Activated CD4-positive, alpha-beta T cell treated with anti-CD3 and anti-CD28 coated beads, Interleukin-2, Interleukin-6, amounts not matched to agents 100 ng/mL and 50 ng/mL, durations not matched to agents 16 hours and 8 hours (primary cell): Measurements from ENCODE around the gene EXOC3L1.
A peak's percentile ranks its signal among the peaks of the same experiment; 100 is the strongest.

ENCODE experiments used
- DNase-seq: peaks from one replicate; pipeline ENCODE4 v3.0.0-alpha.2; 2020

The EXOC3L1 gene

DNA sequence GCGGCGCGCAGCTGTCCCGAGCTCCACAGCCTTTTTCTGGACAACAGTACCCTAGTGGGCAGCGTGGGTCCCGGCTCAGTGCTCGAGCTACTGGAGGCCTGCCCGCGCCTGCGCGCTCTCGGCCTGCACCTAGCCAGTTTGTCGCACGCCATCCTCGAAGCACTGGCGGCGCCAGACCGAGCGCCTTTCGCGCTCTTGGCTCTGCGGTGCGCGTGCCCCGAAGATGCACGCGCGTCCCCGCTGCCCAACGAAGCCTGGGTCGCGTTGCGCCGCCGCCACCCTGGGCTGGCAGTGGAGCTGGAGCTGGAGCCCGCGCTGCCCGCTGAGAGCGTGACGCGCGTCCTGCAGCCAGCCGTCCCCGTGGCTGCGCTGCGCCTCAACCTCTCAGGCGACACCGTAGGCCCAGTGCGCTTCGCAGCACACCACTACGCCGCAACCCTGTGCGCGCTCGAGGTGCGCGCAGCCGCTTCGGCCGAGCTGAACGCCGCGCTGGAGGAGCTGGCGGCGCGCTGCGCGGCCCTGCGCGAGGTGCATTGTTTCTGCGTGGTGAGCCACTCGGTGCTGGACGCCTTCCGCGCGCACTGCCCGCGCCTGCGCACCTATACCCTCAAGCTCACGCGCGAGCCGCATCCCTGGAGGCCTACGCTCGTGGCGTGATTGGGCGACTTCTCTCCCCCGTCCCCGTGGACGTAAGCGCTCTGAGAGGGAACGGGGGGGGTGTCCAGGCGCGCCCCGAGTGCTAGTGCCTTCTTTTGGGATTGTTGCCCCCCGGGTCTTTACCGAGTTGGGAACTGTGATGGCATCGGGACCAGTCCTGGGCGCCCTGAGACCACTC, 26.6 kb downstream of the EXOC3L1 start:
- DNase-seq: peak; percentile 76

DNA sequence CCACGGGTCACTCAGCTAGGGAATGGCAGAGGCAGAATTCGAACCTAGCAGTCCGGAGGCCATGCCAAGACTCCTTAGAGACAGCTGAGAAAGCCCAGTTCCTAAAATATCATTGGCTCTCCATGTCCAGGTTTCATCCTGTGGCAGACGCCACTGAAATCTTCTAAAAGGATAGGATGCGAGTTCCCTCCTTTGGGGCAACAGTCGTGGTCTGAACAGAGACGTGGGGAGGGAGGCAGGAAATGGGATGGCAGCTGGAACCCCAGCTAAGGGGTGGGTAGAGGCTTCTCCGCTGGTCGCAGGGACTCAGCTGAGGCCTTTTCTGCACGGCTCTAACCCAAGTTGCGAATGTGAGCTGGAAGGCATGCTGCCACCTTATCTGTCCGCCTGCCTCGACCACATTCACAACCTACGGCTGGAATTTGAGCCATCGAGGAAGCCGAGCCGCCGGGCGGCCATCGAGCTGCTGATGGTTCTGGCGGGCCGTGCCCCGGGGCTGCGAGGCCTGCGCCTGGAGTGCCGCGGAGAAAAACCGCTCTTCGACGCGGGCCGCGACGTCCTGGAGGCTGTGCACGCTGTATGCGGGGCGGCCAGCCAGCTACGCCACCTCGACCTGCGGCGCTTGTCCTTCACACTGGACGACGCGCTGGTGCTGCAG, 27.3 kb downstream of the EXOC3L1 start:
- no peak for DNase-seq

DNA sequence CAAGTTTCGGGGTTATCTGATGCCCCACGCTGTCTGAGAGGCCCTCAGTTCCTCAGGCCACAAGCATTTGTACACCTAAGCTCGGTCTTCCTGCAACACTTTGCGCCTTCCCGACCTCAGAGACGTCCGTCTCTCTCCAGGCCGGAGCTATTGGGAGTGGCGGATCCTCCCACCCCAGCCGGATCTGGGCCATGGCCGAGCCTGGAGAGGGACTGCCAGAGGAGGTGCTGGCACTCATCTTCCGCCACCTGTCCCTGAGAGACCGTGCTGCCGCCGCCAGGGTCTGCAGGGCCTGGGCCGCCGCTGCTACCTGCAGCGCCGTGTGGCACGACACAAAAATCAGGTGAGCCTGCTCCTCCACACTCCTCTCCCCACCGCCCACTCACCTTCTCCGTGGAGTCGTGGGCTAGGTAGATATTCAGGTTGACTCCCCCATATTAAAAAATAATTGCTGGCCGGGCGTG, 28.3 kb downstream of the EXOC3L1 start:
- DNase-seq: no peak

DNA sequence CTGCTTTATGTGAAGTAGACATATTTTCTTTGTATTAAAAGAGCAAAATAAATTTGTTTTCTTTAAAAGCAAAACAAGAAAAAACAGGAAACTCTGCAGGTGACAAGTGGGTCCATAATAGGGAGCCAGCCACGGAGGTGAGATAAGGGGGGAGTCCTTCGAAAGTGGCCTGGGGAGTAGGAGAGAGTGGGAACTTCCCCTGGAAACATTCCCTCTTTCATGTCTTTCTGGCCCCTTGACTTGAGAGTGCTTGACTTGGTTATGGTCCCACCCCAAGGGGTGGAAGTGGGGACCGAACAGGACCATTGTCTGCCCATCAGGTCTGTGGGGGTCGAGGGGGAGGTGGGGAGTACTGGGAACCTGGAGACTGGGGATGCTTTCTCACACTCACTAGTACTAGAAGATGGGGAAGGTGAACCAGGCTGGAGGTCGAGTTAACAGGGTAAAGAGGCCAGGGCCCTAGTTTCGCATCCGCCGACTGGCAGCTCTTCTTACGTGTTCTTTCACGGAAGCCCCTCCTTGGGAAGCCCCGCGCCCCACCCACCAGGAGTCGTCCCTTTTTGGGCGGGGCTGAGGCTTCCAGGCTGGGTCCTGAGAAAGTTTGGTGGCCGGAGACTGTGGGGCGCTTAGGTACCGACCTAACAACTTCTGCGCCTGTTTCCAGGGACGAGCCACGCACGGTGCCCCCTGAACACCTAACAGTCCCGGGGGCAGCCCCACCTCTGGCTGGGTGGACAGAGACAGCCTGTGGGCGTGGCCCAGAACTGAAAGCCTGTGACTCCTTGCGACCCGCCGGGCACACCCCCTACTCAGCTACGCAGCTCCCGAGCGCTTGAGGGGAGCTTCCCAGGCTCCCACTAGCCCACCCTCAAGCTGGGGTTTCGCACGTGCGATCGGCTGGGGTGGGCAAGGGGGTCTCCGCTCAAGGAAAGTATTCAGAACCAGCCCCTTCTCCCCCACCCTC, 31.0 kb downstream of the EXOC3L1 start:
- DNase-seq: peak; percentile 92

DNA sequence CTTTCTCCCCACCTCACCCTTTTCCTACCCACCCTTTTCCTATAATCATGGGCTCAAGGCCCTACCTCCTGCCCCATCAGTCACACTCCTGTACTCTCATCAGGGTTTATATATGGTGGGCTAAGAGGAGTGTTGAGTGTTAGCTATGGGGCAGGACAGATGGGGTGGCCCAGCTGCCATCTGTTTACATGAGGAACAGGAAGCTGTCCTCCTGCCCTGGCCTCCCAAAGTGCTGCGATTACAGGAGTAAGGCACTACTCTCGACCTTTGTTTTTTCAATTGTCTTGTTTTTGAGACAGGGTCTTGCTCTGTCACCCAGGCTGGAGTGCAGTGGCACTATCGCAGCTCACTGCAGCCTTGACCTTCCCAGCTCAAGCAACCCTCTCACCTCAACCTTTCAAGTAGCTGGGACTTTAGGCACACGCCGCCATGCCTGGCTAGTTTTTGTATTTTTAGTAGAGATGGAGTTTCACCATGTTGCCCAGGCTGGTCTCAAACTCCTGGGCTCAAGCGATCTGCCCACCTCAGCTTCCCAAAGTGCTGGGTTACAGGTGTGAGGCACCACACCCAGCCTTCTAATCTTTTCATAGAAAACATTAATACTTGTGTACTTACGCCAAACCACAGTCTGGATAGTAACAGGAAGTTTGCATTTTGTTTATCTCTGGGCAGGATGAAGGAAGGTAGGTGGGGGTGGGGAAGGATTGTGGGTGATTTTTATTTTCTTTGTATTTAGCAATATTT, 31.9 kb downstream of the EXOC3L1 start:
- no peak for DNase-seq

DNA sequence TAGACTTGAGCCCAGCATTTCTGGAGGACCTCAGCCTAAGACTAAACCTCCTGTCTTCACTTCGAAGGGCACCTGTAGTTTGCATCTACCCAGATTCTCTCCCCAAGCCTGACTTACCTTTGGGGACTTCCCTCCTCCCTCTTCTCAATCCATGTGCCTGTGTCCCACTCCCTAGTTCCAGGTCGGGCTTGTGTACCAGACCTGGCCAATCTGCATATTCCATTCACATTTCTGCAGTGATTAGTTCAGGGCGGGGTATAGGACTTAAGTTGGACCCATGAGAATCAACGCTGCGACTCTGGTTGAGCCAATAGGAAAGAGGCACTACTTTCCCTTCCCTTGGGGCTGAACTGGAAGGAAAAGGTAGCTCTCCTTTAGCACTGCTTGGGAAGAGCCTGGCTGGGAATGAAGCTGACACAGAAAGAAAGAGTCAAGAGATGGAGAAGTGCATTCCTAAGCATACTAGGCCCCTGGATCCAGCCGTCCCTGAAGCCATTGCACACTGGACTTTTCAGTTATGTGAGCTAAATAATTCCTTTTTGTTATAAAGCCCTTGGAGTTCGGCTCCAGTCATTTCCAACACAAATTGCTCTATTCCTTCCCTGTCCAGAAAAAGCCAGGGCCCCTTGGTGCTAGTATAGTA, 32.7 kb downstream of the EXOC3L1 start:
- DNase-seq: no peak

DNA sequence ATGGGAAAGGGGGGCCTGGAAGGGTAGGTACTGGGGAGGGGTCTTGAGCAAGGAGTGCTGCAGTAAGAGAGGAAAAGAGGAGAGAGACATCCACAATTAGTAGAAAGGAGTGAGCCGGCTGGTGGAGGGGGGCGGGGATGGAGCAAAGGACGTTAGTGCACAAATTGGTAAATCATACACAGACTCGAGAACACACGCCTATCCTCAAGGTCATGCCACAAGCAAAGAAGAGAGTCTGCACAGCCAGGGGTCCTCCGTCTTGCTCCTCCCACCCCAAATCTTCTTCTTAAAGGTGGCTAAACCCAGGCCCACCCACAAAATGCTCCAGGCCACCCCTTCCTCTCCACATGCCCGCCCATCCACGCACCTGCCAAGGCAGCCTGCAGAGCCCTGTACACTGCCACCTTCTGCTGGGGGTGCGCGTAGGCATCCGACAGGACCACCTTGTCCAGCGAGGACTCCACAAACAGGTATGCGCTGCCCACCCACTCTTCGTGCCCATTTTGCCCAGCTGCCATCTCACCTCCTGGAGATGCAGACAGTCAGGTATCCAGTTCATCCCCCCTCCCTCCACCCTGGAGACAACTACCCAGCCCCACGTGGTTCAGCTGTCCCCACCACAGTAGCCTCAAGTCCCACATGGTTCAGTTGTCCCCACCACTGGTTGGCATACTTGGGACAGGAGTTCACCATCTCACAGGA, 33.6 kb downstream of the EXOC3L1 start:
- no peak for DNase-seq

DNA sequence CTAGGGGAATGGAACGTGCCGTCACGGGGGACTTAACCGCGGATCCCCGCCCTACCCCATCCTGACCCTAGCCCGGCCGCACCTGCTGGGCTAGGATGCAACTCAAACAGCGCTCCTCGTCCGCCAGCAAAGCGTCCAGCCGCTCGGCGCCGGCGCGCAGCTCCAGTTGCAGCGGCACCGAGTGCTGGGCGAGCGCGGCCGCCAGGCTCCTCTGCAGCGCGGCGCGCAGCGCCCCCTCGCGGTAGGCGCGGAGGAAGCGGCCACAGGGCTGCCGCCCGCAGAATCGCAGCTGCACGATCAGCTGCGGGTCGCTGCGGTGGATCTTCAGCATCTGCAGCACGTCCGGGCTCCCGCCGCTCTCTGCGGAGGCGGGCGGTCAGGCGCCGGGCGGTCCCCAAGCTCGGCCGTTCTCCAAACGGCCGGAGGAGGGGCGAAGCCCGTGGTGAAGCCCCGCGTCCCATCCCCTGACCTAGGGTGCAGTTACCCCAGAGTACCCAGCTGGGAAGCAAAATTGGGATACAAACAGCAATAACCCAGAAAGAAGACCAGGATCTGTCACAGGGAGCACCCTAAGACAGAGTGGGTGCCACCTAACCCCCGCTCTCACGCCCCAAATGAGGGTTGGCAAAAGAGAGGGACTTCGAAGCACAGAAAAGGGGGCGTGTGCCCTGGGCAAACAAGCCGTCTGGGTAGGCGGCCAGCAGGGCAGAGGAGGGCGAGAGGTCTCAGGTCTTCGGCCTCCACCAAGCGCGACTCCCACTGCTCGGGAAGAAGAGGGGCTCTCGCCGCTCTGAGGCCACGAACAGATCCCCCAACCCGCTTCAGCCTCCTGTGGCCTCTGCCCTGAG, 34.4 kb downstream of the EXOC3L1 start:
- DNase-seq: peak; percentile 89

DNA sequence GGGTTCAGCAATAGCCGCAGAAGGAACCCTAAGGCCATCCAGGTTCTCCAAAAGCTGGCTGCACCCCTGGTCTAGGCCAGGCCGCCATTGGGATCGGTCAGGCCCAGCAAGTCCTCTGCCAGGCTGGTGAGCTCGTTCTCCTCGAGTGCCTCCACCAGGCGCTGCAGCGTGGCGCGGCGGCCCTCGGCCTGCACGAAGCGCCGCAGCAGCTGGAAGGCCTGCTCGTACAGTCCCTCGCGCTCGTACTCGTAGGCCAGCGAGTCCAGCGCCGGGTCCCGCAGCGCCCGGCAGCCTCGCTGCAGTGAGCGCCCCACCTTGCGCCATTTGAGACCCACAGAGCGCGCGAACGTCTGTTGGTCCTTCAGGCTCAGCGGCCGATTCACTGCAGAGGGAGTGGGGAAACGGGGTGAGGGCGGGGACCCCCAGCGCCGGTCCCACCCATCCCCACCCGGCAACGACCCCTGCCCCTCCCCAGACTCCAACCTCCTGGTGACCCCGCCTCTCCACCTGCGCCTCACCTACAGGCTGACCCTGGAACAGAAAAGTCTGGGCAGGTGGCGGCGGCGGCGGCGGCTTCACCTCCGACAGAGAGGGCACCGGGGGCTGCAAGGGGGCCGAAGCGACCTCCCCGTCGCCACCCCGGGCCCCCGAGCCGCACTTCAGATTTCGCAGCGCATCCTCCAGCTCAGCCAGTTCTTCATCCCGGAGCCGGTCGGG, 35.2 kb downstream of the EXOC3L1 start:
- no peak for DNase-seq

DNA sequence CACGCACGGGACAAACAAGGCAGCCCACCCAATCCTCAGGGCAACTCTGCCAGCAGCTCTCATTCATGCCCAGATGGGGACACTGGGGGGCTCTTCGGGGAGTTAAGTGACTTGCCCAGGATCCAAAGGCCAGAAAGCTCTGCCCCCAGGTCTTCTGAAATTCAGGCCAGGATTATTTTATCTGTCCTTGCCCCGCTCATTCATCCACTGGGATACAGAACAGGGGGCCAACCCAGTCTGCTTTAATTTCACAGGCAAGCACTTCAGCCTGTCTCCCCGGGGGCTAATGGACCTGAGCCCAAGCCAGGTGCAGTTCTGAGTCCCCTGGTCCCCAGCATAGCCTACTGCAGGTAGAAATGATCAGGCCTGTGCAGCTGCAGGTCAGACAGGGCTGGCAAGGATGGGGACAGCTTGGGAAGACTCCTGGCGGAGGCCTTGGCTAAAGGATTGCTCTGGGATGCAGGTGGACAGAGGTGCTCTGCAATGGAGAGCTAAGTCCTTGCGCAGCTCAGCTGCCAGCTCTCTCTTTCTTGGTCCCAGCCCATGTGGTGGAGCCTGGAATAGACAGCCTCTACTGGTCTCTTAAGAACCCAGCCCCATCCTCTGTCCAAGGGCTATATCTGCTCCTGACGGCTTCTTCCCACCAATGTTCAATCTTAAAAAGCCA, 38.4 kb downstream of the EXOC3L1 start:
- DNase-seq: no peak

DNA sequence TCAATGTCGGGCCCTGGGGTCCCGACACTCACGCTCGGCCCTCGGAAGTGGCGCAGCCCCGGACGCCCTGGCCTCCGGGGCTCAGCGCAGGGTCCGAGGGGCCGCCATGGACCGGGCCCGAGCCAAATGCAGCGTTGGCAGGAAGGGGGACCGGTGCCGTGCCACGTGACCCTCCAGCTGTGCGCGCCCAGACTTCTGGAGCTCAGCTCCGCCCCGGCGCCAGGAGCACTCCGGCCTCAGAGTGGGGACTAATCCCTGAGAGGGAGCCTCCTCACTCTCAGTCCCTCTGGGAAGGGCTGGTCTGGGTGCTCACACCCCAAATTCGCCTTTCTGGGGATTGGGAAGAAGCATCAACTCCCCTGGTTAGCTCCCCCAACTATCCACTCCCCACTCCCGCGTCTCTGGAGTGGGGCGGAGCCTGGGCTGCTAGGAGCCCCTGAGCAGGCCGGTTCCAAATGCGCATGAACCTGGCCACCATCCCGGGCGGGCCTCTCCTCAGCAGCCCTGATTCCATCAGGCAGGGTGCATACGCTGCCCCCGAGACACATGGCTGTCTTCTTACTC, 39.0 kb downstream of the EXOC3L1 start, which contains the start of gene B3GNT9:
B3GNT9 (minus strand) TSS at position 166 of the 564 bp plus-strand sequence. CDS start 513 bp downstream, outside the sequence.
- DNase-seq: peak; percentile 54

DNA sequence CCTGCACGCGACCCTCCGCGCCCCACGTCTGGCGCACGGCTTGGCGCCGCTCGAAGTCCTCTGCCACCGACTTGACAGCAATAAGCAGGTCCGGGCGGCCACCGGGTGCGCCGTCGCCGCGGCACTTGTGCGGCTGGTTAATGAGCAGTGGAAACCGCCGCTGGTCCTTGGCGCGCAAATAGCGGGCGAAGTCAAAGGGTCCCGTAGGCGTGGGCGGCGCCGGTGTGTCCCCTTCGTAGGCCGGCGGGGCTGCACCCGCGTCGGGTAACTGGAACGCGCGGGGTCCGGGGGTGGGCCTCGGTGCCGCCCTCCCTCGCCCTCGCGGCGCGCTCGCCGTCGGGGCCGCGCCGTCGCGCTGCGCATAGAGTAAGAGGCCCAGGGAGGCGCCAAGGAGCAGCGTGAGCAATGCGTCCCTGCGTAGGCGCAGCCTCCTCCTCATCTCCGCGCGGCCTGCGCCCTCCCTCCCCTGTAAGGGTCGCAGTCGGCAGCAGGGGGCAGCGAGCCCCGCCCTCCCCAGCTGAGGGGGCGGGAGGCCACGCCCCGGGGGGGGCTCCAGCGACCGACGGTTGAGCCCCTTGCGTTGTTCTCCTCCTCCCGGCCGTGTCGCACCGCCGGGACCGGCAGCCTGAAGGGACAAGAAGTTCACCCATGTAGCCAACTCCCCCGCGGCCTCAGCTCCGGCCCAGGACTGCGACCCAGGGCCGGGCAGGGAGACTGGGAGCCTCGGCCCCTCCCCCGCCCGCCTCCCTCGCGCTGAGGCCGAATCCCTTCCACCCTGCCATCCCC, 39.7 kb downstream of the EXOC3L1 start:
- peak; percentile 57 for DNase-seq

DNA sequence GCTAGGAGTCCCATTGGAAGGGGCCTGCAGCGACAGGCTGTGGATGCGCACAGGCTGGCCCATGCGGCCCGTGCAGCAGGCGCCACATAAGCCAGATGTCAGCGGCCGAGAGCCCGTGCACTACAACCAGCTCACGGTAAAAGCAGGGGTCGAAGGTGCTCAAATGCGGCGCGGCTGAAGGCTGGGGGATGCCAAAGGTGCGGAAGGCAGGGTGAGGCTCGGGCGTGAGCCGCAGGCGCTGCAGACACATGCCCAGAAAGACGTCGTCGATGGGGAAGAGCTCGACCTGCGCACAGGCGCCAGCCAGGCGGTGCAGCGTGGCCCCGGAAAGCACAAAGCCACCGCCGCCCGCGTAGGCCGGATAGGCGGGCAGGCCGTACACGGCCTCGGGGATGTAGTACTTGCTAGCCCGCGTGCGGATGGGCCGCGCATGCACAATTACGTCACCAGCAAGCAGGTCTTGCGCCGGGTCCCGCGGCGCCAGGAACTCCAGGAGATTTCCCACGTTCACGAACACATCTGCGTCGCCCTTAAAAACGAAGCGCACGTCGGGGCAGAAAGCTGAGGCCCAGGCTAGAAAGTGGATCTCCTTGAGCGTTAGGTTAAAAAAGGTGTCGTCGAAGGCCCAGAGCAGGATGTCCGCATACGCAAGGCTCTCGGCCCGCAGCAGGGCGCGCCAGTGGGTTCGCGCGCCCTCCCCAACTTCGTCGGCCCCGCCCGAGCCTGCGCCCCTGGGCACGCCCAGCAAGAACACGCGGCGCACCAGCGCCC, 40.5 kb downstream of the EXOC3L1 start:
- no peak for DNase-seq

DNA sequence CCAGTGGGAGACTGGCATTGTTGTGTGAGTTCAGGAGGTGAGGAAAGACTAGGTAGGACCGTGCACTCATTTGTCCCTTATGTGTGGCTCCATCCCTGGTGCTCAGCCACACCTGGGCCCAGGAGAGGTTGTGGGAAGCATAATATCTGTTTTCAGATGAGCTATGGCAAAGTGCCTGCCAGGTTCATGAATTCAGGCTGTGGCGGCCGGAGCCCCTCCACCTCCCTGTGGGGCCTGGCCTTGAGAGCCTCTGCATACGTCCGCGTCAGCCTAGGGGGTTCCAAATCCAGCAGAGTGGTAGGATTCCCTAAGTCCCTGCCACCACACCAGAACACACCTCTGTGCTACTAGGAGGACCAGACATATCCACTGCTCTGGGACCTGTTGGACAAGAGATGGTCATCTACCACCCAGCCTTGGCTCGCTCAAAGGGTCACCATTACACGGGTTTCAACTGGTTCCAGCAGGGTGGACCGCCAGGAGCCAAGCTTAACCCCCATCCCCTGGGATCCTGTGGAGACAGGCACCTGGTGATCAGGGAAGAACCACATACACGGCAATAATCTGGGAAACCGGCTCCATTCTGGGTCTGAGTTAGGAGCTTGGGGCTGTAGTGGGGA, 41.2 kb downstream of the EXOC3L1 start:
- no peak for DNase-seq

DNA sequence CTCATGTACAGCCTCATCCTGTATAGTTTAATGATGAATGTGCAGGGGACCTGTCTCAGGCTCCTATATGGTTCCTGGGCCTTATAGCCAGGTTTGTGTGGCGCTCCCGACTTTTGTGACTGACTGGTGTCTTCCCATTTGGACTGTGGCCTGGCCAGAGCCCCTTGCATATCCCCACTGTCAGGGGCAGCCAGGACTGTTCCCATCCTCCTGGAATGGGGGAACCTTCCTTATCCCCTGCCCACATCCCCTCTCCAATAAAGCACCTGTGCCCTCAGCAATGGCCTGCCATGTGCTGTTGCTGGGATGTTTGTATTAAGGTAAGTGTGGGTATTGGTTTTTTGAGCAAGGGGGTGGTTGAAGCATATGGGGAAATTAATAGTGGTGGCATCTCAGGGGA, 41.7 kb downstream of the EXOC3L1 start:
- no peak for DNase-seq

DNA sequence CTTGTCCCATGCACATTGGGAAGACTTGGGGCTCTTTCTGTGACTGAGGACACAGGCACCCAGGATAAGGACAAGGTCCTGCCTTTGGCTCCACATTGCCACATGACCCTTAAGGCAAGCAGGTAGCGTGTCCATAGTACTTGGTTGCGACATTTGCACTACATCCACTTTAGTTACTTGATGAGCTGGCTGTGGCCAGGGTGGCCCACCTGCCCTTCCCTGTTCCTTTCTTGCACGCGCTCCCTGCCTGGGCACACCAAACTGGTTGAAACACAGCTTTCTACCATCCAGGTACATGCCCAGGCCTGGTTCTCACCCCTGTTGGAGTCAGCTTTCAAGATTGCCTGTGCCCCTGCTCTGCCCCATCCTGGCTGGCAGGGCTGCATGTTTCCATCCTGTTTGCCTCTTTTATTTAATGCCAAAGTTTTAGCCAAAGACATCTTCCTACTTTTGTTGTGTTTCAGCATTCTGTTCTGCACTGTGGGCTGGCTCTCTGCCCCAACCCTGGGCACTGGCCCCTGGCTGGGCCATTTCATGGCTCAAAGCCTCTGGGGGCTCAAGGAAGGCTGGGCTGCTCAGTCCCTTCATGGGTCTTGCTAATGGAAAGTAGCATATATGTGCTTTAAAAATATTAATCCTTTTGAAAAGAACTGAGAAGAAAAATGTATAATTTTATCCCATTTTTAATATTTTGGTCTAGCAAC, 42.3 kb downstream of the EXOC3L1 start:
- DNase-seq: no peak
